HepG2 (cell line): Measurements from ENCODE around the gene LIMD2. TPM values are rescaled to one million over a fixed set of nuclear protein-coding genes. Genes with fewer than 3 reads are reported as not detected.
A peak's percentile ranks its signal among the peaks of the same experiment; 100 is the strongest.

ENCODE experiments used
- ATRX ChIP-seq: sonication (generic); formaldehyde crosslinking; IDR thresholded peaks from 2 replicates; pipeline ENCODE4 v1.4.0; 2020; ENCODE audit warnings: missing genetic modification reagents, borderline replicate concordance
- CBX2 ChIP-seq, 2 experiments: fragments of 200-600 bp in 1 of 2; sonication (generic); formaldehyde crosslinking in 1 of 2; IDR thresholded peaks; 2 replicates each; pipeline versions ENCODE4 v1.7.0 to v1.8.1; 2018 to 2022; ENCODE audit warnings: low read depth in 2 of 2, low read length in 1 of 2, mild to moderate bottlenecking in 1 of 2, missing genetic modification reagents in 1 of 2
- CCDC6 ChIP-seq: sonication (generic); formaldehyde crosslinking; IDR thresholded peaks from 2 replicates; pipeline ENCODE4 v1.8.1; 2022; ENCODE audit warnings: mild to moderate bottlenecking, missing genetic modification reagents, moderate library complexity
- GTF3A ChIP-seq: sonication (generic); formaldehyde crosslinking; conservative IDR thresholded peaks from 2 replicates; pipeline ENCODE4 v1.4.0; 2020; ENCODE audit warnings: mild to moderate bottlenecking, missing genetic modification reagents
- HOXA9 ChIP-seq: sonication (generic); formaldehyde crosslinking; IDR thresholded peaks from 2 replicates; pipeline ENCODE4 v1.8.1; 2022; ENCODE audit warnings: missing genetic modification reagents, mild to moderate bottlenecking, moderate library complexity, borderline replicate concordance
- KAT7 ChIP-seq: IDR thresholded peaks from 2 replicates; pipeline ENCODE4 v1.6.1; 2018; ENCODE audit warnings: borderline replicate concordance, missing compliant biosample characterization
- KDM5A ChIP-seq: fragments of 200-600 bp; sonication (generic); IDR thresholded peaks from 2 replicates; pipeline ENCODE4 v1.7.0; 2018; ENCODE audit warnings: antibody characterized with exemption, mild to moderate bottlenecking, low read length, borderline replicate concordance
- KLF6 ChIP-seq: IDR thresholded peaks from 2 replicates; pipeline ENCODE4 v1.8.0; 2016; ENCODE audit warnings: missing biosample characterization, missing genetic modification reagents
- NPAS2 ChIP-seq: sonication (generic); formaldehyde crosslinking; IDR thresholded peaks from 2 replicates; pipeline ENCODE4 v1.8.0; 2022; ENCODE audit warnings: mild to moderate bottlenecking, missing genetic modification reagents, borderline replicate concordance
- SNAI1 ChIP-seq: sonication (generic); formaldehyde crosslinking; IDR thresholded peaks from 2 replicates; pipeline ENCODE4 v1.5.0; 2020; ENCODE audit warnings: mild to moderate bottlenecking, missing genetic modification reagents, borderline replicate concordance
- SRF ChIP-seq: IDR thresholded peaks from 2 replicates; pipeline ENCODE4 v1.6.1; 2011; ENCODE audit warnings: mild to moderate bottlenecking, low read depth, low read length, moderate library complexity
- TAF1 ChIP-seq: sonication (generic); formaldehyde crosslinking; IDR thresholded peaks from 2 replicates; pipeline ENCODE4 v1.4.0; 2020; ENCODE audit warnings: missing genetic modification reagents
- ZNF180 ChIP-seq: sonication (generic); formaldehyde crosslinking; IDR thresholded peaks from 2 replicates; pipeline ENCODE4 v1.4.0; 2020; ENCODE audit warnings: low read depth, missing genetic modification reagents, borderline replicate concordance
- ZNF205 ChIP-seq: IDR thresholded peaks from 2 replicates; pipeline ENCODE4 v1.6.1; 2018; ENCODE audit warnings: missing biosample characterization, missing genetic modification reagents
- ZNF263 ChIP-seq: sonication (generic); formaldehyde crosslinking; IDR thresholded peaks from 2 replicates; pipeline ENCODE4 v1.4.0; 2020; ENCODE audit warnings: missing genetic modification reagents
- ZNF326 ChIP-seq: sonication (generic); formaldehyde crosslinking; IDR thresholded peaks from 2 replicates; pipeline ENCODE4 v1.4.0; 2020; ENCODE audit warnings: missing genetic modification reagents, borderline replicate concordance
- ZNF460 ChIP-seq: sonication (generic); formaldehyde crosslinking; IDR thresholded peaks from 2 replicates; pipeline ENCODE4 v1.5.1; 2020; ENCODE audit warnings: missing genetic modification reagents, mild to moderate bottlenecking, borderline replicate concordance
- ZNF530 ChIP-seq: sonication (generic); formaldehyde crosslinking; IDR thresholded peaks from 2 replicates; pipeline ENCODE4 v1.5.0; 2020; ENCODE audit warnings: low read depth, mild to moderate bottlenecking, missing genetic modification reagents
- ZNF572 ChIP-seq: sonication (generic); formaldehyde crosslinking; IDR thresholded peaks from 2 replicates; pipeline ENCODE4 v1.5.1; 2020; ENCODE audit warnings: mild to moderate bottlenecking, missing genetic modification reagents
- ZNF878 ChIP-seq: sonication (generic); formaldehyde crosslinking; IDR thresholded peaks from 2 replicates; pipeline ENCODE4 v1.8.1; 2023; ENCODE audit warnings: mild to moderate bottlenecking, missing genetic modification reagents, moderate library complexity
- polyA plus RNA-seq, 8 experiments: library from polyadenylated mRNA; depleted of rRNA in 3 of 8; stranded (reverse) in 7 of 8; unstranded in 1 of 8; fragments of >200 nt; fragmentation: Illumina TruSeq in 4 of 8; extraction: Trizol in 4 of 8; gene quantifications; 2 replicates each; pipeline versions ENCODE4 v1.2.1 to v1.2.3, GENCODE V29; 2011 to 2016; ENCODE audit warnings: low read depth in 4 of 8, missing spikeins in 1 of 8, mixed read lengths in 1 of 8; ENCODE audit not compliant: insufficient read depth in 1 of 8
- total RNA-seq, 5 experiments: library from RNA; depleted of rRNA; stranded (reverse); fragments of >200 nt; fragmentation: Illumina TruSeq; extraction: Trizol; gene quantifications; 2 replicates each; pipeline ENCODE4 v1.2.3, GENCODE V29; 2016; ENCODE audit warnings: low read depth in 1 of 5
- TF ChIP-seq, protein P1 (sequence below): sonication (generic); formaldehyde crosslinking; IDR thresholded peaks from 2 replicates; pipeline ENCODE4 v1.5.0; 2020; ENCODE audit warnings: mild to moderate bottlenecking, missing genetic modification reagents, moderate library complexity
- TF ChIP-seq, protein P2 (sequence below): sonication (generic); formaldehyde crosslinking; conservative IDR thresholded peaks from 2 replicates; pipeline ENCODE4 v1.4.0; 2020; ENCODE audit warnings: missing genetic modification reagents
- TF ChIP-seq, protein P3 (sequence below): sonication (generic); formaldehyde crosslinking; IDR thresholded peaks from 2 replicates; pipeline ENCODE4; 2020; ENCODE audit warnings: missing genetic modification reagents, mild to moderate bottlenecking, borderline replicate concordance

Gene LIMD2
- total and polyA plus RNA-seq, 2 of the 13 experiments (the other 11 are each of a cell fraction or from before 2014, with no cell fraction given), result 9.0 to 20.8 TPM

DNA sequence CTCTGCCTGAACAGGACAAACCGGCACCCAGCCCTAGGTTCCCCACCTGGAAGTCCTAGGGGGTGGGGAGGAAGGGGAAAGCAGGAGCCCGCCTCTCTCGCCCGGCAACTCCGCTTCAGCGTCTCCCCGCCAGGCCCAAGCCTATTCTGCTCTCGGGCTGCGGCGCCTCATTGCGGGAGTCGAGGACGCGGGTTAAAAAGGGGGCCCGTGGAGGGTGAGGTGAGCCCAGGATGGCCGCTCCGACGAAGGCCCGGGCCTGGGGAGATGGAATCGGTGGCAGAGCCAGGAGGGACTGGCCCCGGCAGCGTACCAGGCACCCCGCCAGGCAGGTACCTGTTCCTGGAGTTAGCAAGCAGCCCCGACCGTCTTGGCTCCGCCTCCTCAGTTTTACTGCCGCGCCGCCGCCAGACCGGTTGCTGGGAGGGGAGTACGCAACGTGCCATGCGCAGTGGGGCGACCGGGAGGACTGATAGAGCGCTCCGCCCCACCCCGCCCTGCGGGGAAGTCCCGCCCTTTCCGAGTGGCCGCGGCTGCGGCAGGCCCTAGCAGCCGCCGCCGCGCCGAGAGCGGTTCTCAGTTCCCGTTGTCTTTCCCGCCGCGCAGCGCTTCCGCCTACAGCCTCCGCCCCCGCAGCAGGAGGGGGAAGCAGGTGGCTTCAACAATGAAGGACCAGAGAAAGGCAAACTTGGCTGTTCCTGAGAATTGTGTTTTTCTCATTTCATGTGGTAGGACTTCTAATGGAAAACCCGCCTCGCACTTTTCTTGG, 41.7 kb upstream of the LIMD2 start, which contains the start of gene STRADA (continued):
- TF ChIP-seq ZNF530 (CRISPR knock-in tag) (no peak), ZNF326 (CRISPR knock-in tag) (no peak), ZNF180 (no peak), KLF6 (CRISPR knock-in tag) (no peak), ZNF460 (CRISPR knock-in tag) (peak; percentile 61; the same call in 1 of the 2 replicates), KAT7 (CRISPR knock-in tag) (peak; percentile 91; the same call in 1 of the 2 replicates), NPAS2 (CRISPR knock-in tag) (no peak), ZNF263 (CRISPR knock-in tag) (peak; percentile 86), CCDC6 (CRISPR knock-in tag) (peak; percentile 81), ATRX (no peak), GTF3A (CRISPR knock-in tag) (0 out of 2 replicates have a peak, but pooled peaks have one; percentile 88), HOXA9 (CRISPR knock-in tag) (peak; percentile 87; the same call in 1 of the 2 replicates), CBX2 (IDR thresholded peaks at IDR 0.05; ENCODE audit: low read depth, low read length) (no peak), CBX2 (CRISPR knock-in tag; IDR thresholded peaks at IDR 0.05; ENCODE audit: low read depth) (0 out of 2 replicates have a peak, but pooled peaks have one; percentile 34), ZNF205 (CRISPR knock-in tag) (peak; percentile 36; the same call in 1 of the 2 replicates), KDM5A (peak; percentile 68; the same call in 1 of the 2 replicates), TAF1 (CRISPR knock-in tag) (peak; percentile 90), SNAI1 (CRISPR knock-in tag) (no peak), ZNF572 (CRISPR knock-in tag) (0 out of 2 replicates have a peak, but pooled peaks have one; percentile 52), SRF (no peak), ZNF878 (CRISPR knock-in tag) (peak; percentile 95)
- TF ChIP-seq, protein P1, sequence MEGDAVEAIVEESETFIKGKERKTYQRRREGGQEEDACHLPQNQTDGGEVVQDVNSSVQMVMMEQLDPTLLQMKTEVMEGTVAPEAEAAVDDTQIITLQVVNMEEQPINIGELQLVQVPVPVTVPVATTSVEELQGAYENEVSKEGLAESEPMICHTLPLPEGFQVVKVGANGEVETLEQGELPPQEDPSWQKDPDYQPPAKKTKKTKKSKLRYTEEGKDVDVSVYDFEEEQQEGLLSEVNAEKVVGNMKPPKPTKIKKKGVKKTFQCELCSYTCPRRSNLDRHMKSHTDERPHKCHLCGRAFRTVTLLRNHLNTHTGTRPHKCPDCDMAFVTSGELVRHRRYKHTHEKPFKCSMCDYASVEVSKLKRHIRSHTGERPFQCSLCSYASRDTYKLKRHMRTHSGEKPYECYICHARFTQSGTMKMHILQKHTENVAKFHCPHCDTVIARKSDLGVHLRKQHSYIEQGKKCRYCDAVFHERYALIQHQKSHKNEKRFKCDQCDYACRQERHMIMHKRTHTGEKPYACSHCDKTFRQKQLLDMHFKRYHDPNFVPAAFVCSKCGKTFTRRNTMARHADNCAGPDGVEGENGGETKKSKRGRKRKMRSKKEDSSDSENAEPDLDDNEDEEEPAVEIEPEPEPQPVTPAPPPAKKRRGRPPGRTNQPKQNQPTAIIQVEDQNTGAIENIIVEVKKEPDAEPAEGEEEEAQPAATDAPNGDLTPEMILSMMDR (CRISPR knock-in tag), result no peak
- TF ChIP-seq, protein P2, sequence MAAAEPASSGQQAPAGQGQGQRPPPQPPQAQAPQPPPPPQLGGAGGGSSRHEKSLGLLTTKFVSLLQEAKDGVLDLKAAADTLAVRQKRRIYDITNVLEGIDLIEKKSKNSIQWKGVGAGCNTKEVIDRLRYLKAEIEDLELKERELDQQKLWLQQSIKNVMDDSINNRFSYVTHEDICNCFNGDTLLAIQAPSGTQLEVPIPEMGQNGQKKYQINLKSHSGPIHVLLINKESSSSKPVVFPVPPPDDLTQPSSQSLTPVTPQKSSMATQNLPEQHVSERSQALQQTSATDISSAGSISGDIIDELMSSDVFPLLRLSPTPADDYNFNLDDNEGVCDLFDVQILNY (CRISPR knock-in tag), result peak; percentile 96
- TF ChIP-seq, protein P3, sequence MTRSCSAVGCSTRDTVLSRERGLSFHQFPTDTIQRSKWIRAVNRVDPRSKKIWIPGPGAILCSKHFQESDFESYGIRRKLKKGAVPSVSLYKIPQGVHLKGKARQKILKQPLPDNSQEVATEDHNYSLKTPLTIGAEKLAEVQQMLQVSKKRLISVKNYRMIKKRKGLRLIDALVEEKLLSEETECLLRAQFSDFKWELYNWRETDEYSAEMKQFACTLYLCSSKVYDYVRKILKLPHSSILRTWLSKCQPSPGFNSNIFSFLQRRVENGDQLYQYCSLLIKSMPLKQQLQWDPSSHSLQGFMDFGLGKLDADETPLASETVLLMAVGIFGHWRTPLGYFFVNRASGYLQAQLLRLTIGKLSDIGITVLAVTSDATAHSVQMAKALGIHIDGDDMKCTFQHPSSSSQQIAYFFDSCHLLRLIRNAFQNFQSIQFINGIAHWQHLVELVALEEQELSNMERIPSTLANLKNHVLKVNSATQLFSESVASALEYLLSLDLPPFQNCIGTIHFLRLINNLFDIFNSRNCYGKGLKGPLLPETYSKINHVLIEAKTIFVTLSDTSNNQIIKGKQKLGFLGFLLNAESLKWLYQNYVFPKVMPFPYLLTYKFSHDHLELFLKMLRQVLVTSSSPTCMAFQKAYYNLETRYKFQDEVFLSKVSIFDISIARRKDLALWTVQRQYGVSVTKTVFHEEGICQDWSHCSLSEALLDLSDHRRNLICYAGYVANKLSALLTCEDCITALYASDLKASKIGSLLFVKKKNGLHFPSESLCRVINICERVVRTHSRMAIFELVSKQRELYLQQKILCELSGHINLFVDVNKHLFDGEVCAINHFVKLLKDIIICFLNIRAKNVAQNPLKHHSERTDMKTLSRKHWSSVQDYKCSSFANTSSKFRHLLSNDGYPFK (CRISPR knock-in tag), result peak; percentile 84; the same call in 1 of the 2 replicates
